Caco-2 (cell line): ENCODE data around the gene NHEJ1. TPM values are rescaled to one million over a fixed set of nuclear protein-coding genes. Genes with fewer than 3 reads are reported as not detected.
A peak's percentile ranks its signal among the peaks of the same experiment; 100 is the strongest.

ENCODE experiments used
- BruUV-seq: library from RNA; stranded (reverse); fragments of 400-500 nt; replicated peaks from 2 replicates; lab custom pipeline; 2021; lab: Mats Ljungman, UMichigan
- CTCF ChIA-PET: fragments of 300-600 bp; sonication (Branson Sonifier 250); formaldehyde crosslinking; loops from one replicate; lab custom pipeline; 2022; ENCODE audit warnings: antibody characterized with exemption; lab: Charles Lee
- POLR2A ChIA-PET: fragments of 300-600 bp; sonication (Branson Sonifier 250); formaldehyde crosslinking; loops from one replicate; lab custom pipeline; 2022; ENCODE audit warnings: antibody characterized with exemption; lab: Charles Lee
- DNase-seq, 2 experiments: peaks; one replicate each; pipeline versions ENCODE4 v3.0.0 to v3.0.0-alpha.2; 2020 to 2022
- H3K27me3 ChIP-seq: replicated peaks from 2 replicates; pipeline ENCODE4 v1.6.0; 2011; ENCODE audit warnings: low read length; ENCODE audit not compliant: control insufficient read depth, insufficient read depth
- H3K36me3 ChIP-seq: 2 replicates; pipeline ENCODE4 v1.5.1; 2011; ENCODE audit warnings: low read length; ENCODE audit not compliant: control insufficient read depth, insufficient read depth
- H3K4me1 ChIP-seq: fragments of 250-450 bp; sonication (Bioruptor Pico); 2 replicates; pipeline ENCODE4 v1.5.1; 2020; ENCODE audit warnings: mild to moderate bottlenecking
- H3K4me3 ChIP-seq: 2 replicates; pipeline ENCODE4 v1.5.1; 2011; ENCODE audit warnings: low read depth, mild to moderate bottlenecking, control low read depth, low read length
- H3K9me3 ChIP-seq: fragments of 250-450 bp; sonication (Bioruptor Pico); 2 replicates; pipeline ENCODE4 v1.5.1; 2020; ENCODE audit warnings: mild to moderate bottlenecking, moderate library complexity
- H3K27ac Mint-ChIP-seq: one replicate; pipeline ENCODE4 v1.8.0; 2022; ENCODE audit warnings: mixed read lengths; ENCODE audit not compliant: unreplicated experiment
- H3K27me3 Mint-ChIP-seq: one replicate; pipeline ENCODE4 v1.8.0; 2022; ENCODE audit warnings: mixed read lengths; ENCODE audit not compliant: insufficient read depth, unreplicated experiment
- H3K36me3 Mint-ChIP-seq: one replicate; pipeline ENCODE4 v1.8.0; 2022; ENCODE audit warnings: mild to moderate bottlenecking, mixed read lengths; ENCODE audit not compliant: insufficient read depth, unreplicated experiment
- H3K4me1 Mint-ChIP-seq: one replicate; pipeline ENCODE4 v1.8.0; 2022; ENCODE audit warnings: low read depth, mixed read lengths; ENCODE audit not compliant: unreplicated experiment
- H3K4me3 Mint-ChIP-seq: one replicate; pipeline ENCODE4 v1.8.0; 2022; ENCODE audit warnings: mild to moderate bottlenecking, moderate library complexity, mixed read lengths; ENCODE audit not compliant: unreplicated experiment
- H3K9me3 Mint-ChIP-seq: one replicate; pipeline ENCODE4 v1.8.0; 2022; ENCODE audit warnings: mixed read lengths; ENCODE audit not compliant: unreplicated experiment
- intact Hi-C: fragments of 100-400 bp; cut with micrococcal nuclease; formaldehyde crosslinking; loops from one replicate; pipeline ENCODE4 v1.10.0; 2022; ENCODE audit not compliant: unreplicated experiment
- total RNA-seq: library from RNA; stranded (reverse); gene quantifications from 2 replicates; pipeline ENCODE4 v1.2.3, GENCODE V29; 2022
- TF ChIP-seq, protein P1 (sequence below), 2 experiments: fragments of 200-600 bp in 1 of 2; IDR thresholded peaks; 1 replicate in 1 of 2; 2 replicates in 1 of 2; pipeline versions ENCODE4 v1.5.1 to v1.8.0; 2011 to 2022; ENCODE audit warnings: antibody characterized with exemption in 1 of 2, control low read depth in 1 of 2, inconsistent platforms in 1 of 2, low read depth in 1 of 2, low read length in 1 of 2, mild to moderate bottlenecking in 1 of 2, moderate library complexity in 1 of 2; ENCODE audit not compliant: insufficient read depth in 1 of 2, severe bottlenecking in 1 of 2, unreplicated experiment in 1 of 2

NHEJ1 gene
- total RNA-seq, 1 experiment from 2014 or later, result 29.6 TPM

GRCh38 chr2:219071131-219071816 lies 89.3 kb downstream of the NHEJ1 start:
- intact Hi-C loops, result loop anchor here (1.0 to 2.0 kb wide), 4 partner anchors 13 to 68 kb away; no protein-coding TSS in a partner anchor
- POLR2A ChIA-PET, result interaction anchor here (0.6 to 2.6 kb wide), 2 partner anchors 12 to 317 kb away, joined by 5 to 23 read pairs; partner anchors contain the start of genes DNPEP and IHH
- H3K9me3 Mint-ChIP-seq, result no peaks in the 10 kb centered on the region

GRCh38 chr2:219065484-219065883 lies 95.1 kb downstream of the NHEJ1 start:
- H3K36me3 Mint-ChIP-seq, result peaks cover 5% of the 10 kb centered on the region
- no TSS peak for BruUV-seq
- H3K9me3 ChIP-seq, result no peaks in the 10 kb centered on the region
- H3K27me3 ChIP-seq, result no peaks in the 10 kb centered on the region
- no peaks in the 10 kb centered on the region for H3K9me3 Mint-ChIP-seq
- TF ChIP-seq, protein P1, sequence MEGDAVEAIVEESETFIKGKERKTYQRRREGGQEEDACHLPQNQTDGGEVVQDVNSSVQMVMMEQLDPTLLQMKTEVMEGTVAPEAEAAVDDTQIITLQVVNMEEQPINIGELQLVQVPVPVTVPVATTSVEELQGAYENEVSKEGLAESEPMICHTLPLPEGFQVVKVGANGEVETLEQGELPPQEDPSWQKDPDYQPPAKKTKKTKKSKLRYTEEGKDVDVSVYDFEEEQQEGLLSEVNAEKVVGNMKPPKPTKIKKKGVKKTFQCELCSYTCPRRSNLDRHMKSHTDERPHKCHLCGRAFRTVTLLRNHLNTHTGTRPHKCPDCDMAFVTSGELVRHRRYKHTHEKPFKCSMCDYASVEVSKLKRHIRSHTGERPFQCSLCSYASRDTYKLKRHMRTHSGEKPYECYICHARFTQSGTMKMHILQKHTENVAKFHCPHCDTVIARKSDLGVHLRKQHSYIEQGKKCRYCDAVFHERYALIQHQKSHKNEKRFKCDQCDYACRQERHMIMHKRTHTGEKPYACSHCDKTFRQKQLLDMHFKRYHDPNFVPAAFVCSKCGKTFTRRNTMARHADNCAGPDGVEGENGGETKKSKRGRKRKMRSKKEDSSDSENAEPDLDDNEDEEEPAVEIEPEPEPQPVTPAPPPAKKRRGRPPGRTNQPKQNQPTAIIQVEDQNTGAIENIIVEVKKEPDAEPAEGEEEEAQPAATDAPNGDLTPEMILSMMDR (IDR thresholded peaks at IDR 0.05; ENCODE audit: insufficient read depth in 1 of 2, low read depth in 1 of 2, low read length in 1 of 2, severe bottlenecking in 1 of 2, unreplicated experiment in 1 of 2), result no peak
- no peaks in the 10 kb centered on the region for H3K36me3 ChIP-seq
- ChIA-PET CTCF (interaction anchor here (0.5 to 1.6 kb wide), 6 partner anchors 7 to 54 kb away, joined by 3 to 7 read pairs (median 4); no protein-coding TSS in a partner anchor), POLR2A (interaction anchor here (1.1 kb wide), 1 partner anchor 283 kb away, joined by 3 read pairs; the partner anchor contains the start of gene CYP27A1)
- intact Hi-C loops, result no loop called here
- no peak overlapping the region for H3K4me3 Mint-ChIP-seq
- no peak for DNase-seq
- H3K27ac Mint-ChIP-seq, result no peak overlapping the region
- H3K4me3 ChIP-seq, result no peak overlapping the region
- H3K27me3 Mint-ChIP-seq, result peaks cover 3% of the 10 kb centered on the region
- peaks cover 29% of the 10 kb centered on the region for H3K4me1 ChIP-seq
- H3K4me1 Mint-ChIP-seq, result peaks cover 28% of the 10 kb centered on the region

More at GRCh38 chr2:219071131-219071816, 89.3 kb downstream of the NHEJ1 start:
- DNase-seq, result peak; percentile 81 to 90
- Histone ChIP-seq H3K9me3 (no peaks in the 10 kb centered on the region), H3K36me3 (0 out of 2 replicates have a peak, but pooled peaks cover 3% of the 10 kb centered on the region), H3K4me1 (peaks cover 52% of the 10 kb centered on the region), H3K4me3 (0 out of 2 replicates have a peak overlapping the region, but pooled peaks have one; percentile 0), H3K27me3 (no peaks in the 10 kb centered on the region)
- BruUV-seq, result no TSS peak
- CTCF ChIA-PET, result interaction anchor here (0.7 to 6.5 kb wide), 10 partner anchors 11 to 83 kb away, joined by 3 to 89 read pairs (median 9); partner anchors contain the start of gene IHH
- TF ChIP-seq, protein P1 (IDR thresholded peaks at IDR 0.05; ENCODE audit: insufficient read depth in 1 of 2, low read depth in 1 of 2, low read length in 1 of 2, severe bottlenecking in 1 of 2, unreplicated experiment in 1 of 2), result no peak
- H3K27ac Mint-ChIP-seq, result peak overlapping the region; percentile 72
- H3K4me3 Mint-ChIP-seq, result peak overlapping the region; percentile 59
- peaks cover 5% of the 10 kb centered on the region for H3K36me3 Mint-ChIP-seq
- peaks cover 46% of the 10 kb centered on the region for H3K4me1 Mint-ChIP-seq
- no peaks in the 10 kb centered on the region for H3K27me3 Mint-ChIP-seq

DNA sequence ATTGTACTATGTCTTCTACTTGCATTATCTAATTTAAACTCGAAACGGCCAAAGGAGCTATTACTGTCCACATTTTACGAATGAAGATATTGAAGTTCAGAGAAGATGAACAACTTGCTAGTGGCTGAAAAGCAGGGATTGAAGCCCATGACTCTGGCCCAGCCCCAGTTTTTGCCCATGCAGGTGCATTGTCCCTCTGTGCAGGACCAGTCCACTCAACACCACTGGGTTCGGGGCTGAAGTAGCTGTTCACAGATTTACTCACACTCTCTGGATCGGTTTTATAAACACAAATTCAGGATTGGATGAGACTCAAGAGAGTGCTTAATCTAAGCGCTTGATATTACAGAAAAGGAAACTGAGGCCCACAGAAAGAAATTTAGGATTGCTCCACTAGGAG lies 98.5 kb downstream of the NHEJ1 start:
- H3K9me3 ChIP-seq, result no peaks in the 10 kb centered on the region
- H3K4me3 ChIP-seq, result no peak overlapping the region
- ChIA-PET CTCF (interaction anchor here (1.0 to 4.9 kb wide), 4 partner anchors 9 to 91 kb away, joined by 3 to 85 read pairs (median 38); no protein-coding TSS in a partner anchor), POLR2A (no interaction called here)
- DNase-seq, result no peak
- Mint-ChIP-seq H3K27ac (no peak overlapping the region), H3K4me1 (peaks cover 19% of the 10 kb centered on the region), H3K4me3 (peak overlapping the region; percentile 92), H3K36me3 (peaks cover 21% of the 10 kb centered on the region), H3K27me3 (peaks cover 3% of the 10 kb centered on the region), H3K9me3 (no peaks in the 10 kb centered on the region)
- H3K4me1 ChIP-seq, result peaks cover 31% of the 10 kb centered on the region
- H3K27me3 ChIP-seq, result no peaks in the 10 kb centered on the region
- TF ChIP-seq, protein P1 (IDR thresholded peaks at IDR 0.05; ENCODE audit: insufficient read depth in 1 of 2, low read depth in 1 of 2, low read length in 1 of 2, severe bottlenecking in 1 of 2, unreplicated experiment in 1 of 2), result no peak
- BruUV-seq, result no TSS peak
- H3K36me3 ChIP-seq, result peaks cover 5% of the 10 kb centered on the region
- intact Hi-C loops, result no loop called here
